ENCODE results near the gene GDPD5. TPM values are rescaled to one million over a fixed set of nuclear protein-coding genes. Genes with fewer than 3 reads are reported as not detected.

The GDPD5 gene
- total and polyA plus RNA-seq, 9 of the 15 experiments (the other 6 are each of a cell fraction or from before 2014, with no cell fraction given) = 0.32 to 27.3 (median 8.0) TPM

- 0 out of 2 replicates have a peak, but pooled peaks have one; percentile 31 for TF ChIP-seq EP300 (IDR thresholded peaks at IDR 0.05; ENCODE audit: low read length)
- no peak for TF ChIP-seq STAG1 (CRISPR knock-in tag; IDR thresholded peaks at IDR 0.05; ENCODE audit: borderline replicate concordance)
- TF ChIP-seq DIDO1 (tag; IDR thresholded peaks at IDR 0.05; ENCODE audit: low read depth) = no peak
- TF ChIP-seq DDX20 (tag; IDR thresholded peaks at IDR 0.05; ENCODE audit: low read depth) = no peak
- TF ChIP-seq MEF2A (IDR thresholded peaks at IDR 0.05; ENCODE audit: control insufficient read depth, low read depth, low read length) = no peak
- TF ChIP-seq BCLAF1 (IDR thresholded peaks at IDR 0.05; ENCODE audit: borderline replicate concordance in 1 of 2, control insufficient read depth in 1 of 2, low read depth in 2 of 2, low read length in 1 of 2) = no peak
- no peak for TF ChIP-seq ZNF280A (IDR thresholded peaks at IDR 0.05; ENCODE audit: low read depth, partially characterized antibody)
- no peak for TF ChIP-seq SMC3 (conservative IDR thresholded peaks at IDR 0.05; ENCODE audit: insufficient read depth, low read depth, low read length)
- TF ChIP-seq STAT5B (CRISPR knock-in tag; IDR thresholded peaks at IDR 0.05) = no peak
- no peak for TF ChIP-seq ZNF77 (CRISPR knock-in tag; IDR thresholded peaks at IDR 0.05)
- TF ChIP-seq PRPF4 (IDR thresholded peaks at IDR 0.05; ENCODE audit: insufficient read depth, low read depth, low read length, poor library complexity, severe bottlenecking) = no peak
- no peak for TF ChIP-seq ZNF212 (CRISPR knock-in tag; IDR thresholded peaks at IDR 0.05)
- no peak for TF ChIP-seq NR0B1 (IDR thresholded peaks at IDR 0.05; ENCODE audit: partially characterized antibody)
- TF ChIP-seq AFF4 (CRISPR knock-in tag; IDR thresholded peaks at IDR 0.05) = 0 out of 2 replicates have a peak, but pooled peaks have one; percentile 33
- no peak for TF ChIP-seq TAL1 (IDR thresholded peaks at IDR 0.05)
- TF ChIP-seq ZC3H4 (CRISPR knock-in tag; IDR thresholded peaks at IDR 0.05; ENCODE audit: borderline replicate concordance) = no peak
These were observed 33.5 kb upstream of the GDPD5 start (continued) for GRCh38 chr11:75558939-75559843.
